Vagina (tissue), 2 donors: Measurements from ENCODE around the gene FBXW4. TPM values are rescaled to one million over a fixed set of nuclear protein-coding genes. Genes with fewer than 3 reads are reported as not detected.

Source experiments
- DNase-seq, 2 donors: peaks; one replicate each; pipeline ENCODE4 v3.0.0-alpha.2; 2017; ENCODE audit errors: extremely low spot score in 2 of 2
- H3K27ac ChIP-seq: fragments of 200-600 bp; sonication (generic); one replicate; pipeline ENCODE4 v1.5.1; 2019
- H3K27me3 ChIP-seq: fragments of 200-600 bp; sonication (generic); one replicate; pipeline ENCODE4 v1.5.1; 2019
- H3K36me3 ChIP-seq, 2 donors: fragments of 200-600 bp; sonication (generic); one replicate each; pipeline ENCODE4 v1.5.1; 2017 to 2019
- H3K4me1 ChIP-seq: fragments of 200-600 bp; sonication (generic); one replicate; pipeline ENCODE4 v1.5.1; 2019
- H3K4me3 ChIP-seq, 2 donors: fragments of 200-600 bp; sonication (generic); 1 replicate in 1 of 2; 2 replicates in 1 of 2; pipeline ENCODE4 v1.5.1; 2016 to 2019
- H3K9me3 ChIP-seq: fragments of 200-600 bp; sonication (generic); one replicate; pipeline ENCODE4 v1.5.1; 2019
- POLR2A ChIP-seq, 2 donors: fragments of 450-650 bp; IDR thresholded peaks; one replicate each; pipeline ENCODE4 v1.6.1; 2017; ENCODE audit warnings: antibody characterized with exemption in 2 of 2, mild to moderate bottlenecking in 2 of 2, moderate library complexity in 2 of 2
- POLR2AphosphoS5 ChIP-seq, 2 donors: sonication (generic); formaldehyde crosslinking; IDR thresholded peaks; one replicate each; pipeline ENCODE4 v1.9.0; 2017; ENCODE audit warnings: antibody characterized with exemption in 2 of 2, mild to moderate bottlenecking in 2 of 2, low read depth in 1 of 2; ENCODE audit not compliant: insufficient read depth in 1 of 2
- intact Hi-C: fragments of 100-400 bp; cut with DNase I; formaldehyde crosslinking; loops from one replicate; pipeline ENCODE4 v1.15.1; 2023
- total RNA-seq: library from RNA; depleted of rRNA; stranded (reverse); fragments of >200 nt; gene quantifications from one replicate; pipeline ENCODE4 v1.2.3, GENCODE V29; 2016
- TF ChIP-seq, protein P1 (sequence below), 3 experiments: fragments of 450-650 bp in 2 of 3; fragments of 200-600 bp in 1 of 3; sonication (generic) in 1 of 3; IDR thresholded peaks; one replicate each; pipeline ENCODE4 v1.5.1; 2017 to 2019; ENCODE audit warnings: antibody characterized with exemption in 3 of 3, mild to moderate bottlenecking in 2 of 3, moderate library complexity in 2 of 3

The FBXW4 gene
- 49.6 TPM for total RNA-seq

GRCh38 chr10:101694674-101695403 is at the start of gene FBXW4:
FBXW4 (minus strand) TSS chr10:101695170; CDS start chr10:101695105, 65 bp downstream.
- Histone ChIP-seq H3K27me3 (no peaks in the 10 kb centered on the region), H3K9me3 (no peaks in the 10 kb centered on the region), H3K4me3 (peak within 1 kb of the TSS; percentile 55 to 90), H3K27ac (peak within 1 kb of the TSS; percentile 97), H3K36me3 (no peaks in the 10 kb centered on the region), H3K4me1 (peaks cover 46% of the 10 kb centered on the region)
- TF ChIP-seq POLR2A (IDR thresholded peaks at IDR 0.05), result peak in 1 of 2 donors; percentile 39
- TF ChIP-seq POLR2AphosphoS5 (IDR thresholded peaks at IDR 0.05; ENCODE audit: insufficient read depth in 1 of 2, low read depth in 1 of 2), result peak in 1 of 2 donors; percentile 29
- TF ChIP-seq, protein P1, sequence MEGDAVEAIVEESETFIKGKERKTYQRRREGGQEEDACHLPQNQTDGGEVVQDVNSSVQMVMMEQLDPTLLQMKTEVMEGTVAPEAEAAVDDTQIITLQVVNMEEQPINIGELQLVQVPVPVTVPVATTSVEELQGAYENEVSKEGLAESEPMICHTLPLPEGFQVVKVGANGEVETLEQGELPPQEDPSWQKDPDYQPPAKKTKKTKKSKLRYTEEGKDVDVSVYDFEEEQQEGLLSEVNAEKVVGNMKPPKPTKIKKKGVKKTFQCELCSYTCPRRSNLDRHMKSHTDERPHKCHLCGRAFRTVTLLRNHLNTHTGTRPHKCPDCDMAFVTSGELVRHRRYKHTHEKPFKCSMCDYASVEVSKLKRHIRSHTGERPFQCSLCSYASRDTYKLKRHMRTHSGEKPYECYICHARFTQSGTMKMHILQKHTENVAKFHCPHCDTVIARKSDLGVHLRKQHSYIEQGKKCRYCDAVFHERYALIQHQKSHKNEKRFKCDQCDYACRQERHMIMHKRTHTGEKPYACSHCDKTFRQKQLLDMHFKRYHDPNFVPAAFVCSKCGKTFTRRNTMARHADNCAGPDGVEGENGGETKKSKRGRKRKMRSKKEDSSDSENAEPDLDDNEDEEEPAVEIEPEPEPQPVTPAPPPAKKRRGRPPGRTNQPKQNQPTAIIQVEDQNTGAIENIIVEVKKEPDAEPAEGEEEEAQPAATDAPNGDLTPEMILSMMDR (IDR thresholded peaks at IDR 0.05), result no peak
- no peak for DNase-seq
- intact Hi-C loops, result no loop called here

DNA sequence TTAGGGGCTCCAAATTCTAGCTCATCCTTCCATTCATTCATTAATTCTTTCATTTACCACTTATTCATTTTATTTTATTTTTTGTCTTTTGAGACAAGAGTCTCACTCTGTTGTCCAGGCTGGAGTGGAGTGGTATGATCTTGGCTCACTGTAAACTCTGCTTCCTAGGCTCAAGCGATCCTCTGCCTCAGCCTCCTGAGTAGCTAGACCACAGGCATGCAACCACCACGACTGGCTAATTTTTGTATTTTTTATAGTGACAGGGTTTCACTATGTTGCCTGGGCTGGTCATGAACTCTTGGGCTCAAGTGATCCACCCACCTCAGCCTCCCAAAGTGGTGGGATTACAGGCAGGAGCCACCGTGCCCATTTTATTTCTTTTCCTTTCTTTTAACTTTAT is 49.3 kb upstream of the FBXW4 start:
- Histone ChIP-seq H3K9me3 (no peaks in the 10 kb centered on the region), H3K36me3 (no peaks in the 10 kb centered on the region), H3K27me3 (no peaks in the 10 kb centered on the region), H3K27ac (no peak overlapping the region), H3K4me1 (no peaks in the 10 kb centered on the region), H3K4me3 (no peak overlapping the region)
- intact Hi-C loops, result no loop called here
- TF ChIP-seq, protein P1 (IDR thresholded peaks at IDR 0.05), result no peak
- TF ChIP-seq POLR2AphosphoS5 (IDR thresholded peaks at IDR 0.05; ENCODE audit: insufficient read depth in 1 of 2, low read depth in 1 of 2), result no peak
- TF ChIP-seq POLR2A (IDR thresholded peaks at IDR 0.05), result no peak
- no peak for DNase-seq

DNA sequence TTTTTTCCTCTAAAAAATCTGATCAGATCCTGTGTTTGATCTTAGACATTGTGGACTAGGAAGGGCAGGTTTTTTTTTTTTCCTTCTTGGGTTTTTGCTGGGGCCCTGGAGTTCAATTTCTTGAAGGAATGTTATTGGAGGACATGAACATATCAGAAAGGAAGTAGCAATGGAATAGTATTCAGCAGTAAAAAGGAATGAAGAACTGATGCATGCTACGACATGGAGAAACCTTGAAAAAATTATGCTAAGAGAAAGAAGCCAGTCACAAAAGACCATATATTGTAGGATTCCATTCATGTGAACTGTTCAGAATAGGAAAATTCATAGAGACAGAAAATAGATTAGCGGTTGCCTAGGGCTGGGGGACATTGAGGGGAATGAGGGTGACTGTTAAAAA is 47.0 kb upstream of the FBXW4 start:
- no peaks in the 10 kb centered on the region for H3K27me3 ChIP-seq
- no peaks in the 10 kb centered on the region for H3K36me3 ChIP-seq
- no peaks in the 10 kb centered on the region for H3K4me1 ChIP-seq
- H3K27ac ChIP-seq, result no peak overlapping the region
- H3K9me3 ChIP-seq, result no peaks in the 10 kb centered on the region
- intact Hi-C loops, result no loop called here
- no peak overlapping the region for H3K4me3 ChIP-seq
- no peak for TF ChIP-seq POLR2AphosphoS5 (IDR thresholded peaks at IDR 0.05; ENCODE audit: insufficient read depth in 1 of 2, low read depth in 1 of 2)
- TF ChIP-seq POLR2A (IDR thresholded peaks at IDR 0.05), result no peak
- TF ChIP-seq, protein P1 (IDR thresholded peaks at IDR 0.05), result no peak
- DNase-seq, result no peak

DNA sequence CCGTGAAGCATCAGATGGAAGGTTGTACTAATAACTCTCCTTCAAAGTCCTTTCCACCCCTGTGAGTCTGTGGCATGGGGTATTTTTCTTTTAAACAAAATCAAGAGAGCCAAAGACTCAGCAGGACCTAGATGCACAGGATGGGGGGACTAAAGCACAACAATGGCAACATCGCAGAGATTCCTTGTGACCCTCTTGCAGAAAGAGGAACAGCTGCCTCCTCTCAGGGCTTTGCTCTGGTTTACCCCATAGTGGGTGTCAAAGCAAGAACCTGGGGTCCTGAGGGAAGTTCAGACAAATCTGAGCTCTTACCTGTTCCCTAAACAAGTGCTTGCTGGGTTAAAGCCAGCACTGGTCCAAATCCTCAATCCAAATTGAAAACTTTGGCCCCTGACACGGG is 41.7 kb upstream of the FBXW4 start:
- no peak for TF ChIP-seq POLR2A (IDR thresholded peaks at IDR 0.05)
- TF ChIP-seq, protein P1 (IDR thresholded peaks at IDR 0.05), result no peak
- TF ChIP-seq POLR2AphosphoS5 (IDR thresholded peaks at IDR 0.05; ENCODE audit: insufficient read depth in 1 of 2, low read depth in 1 of 2), result no peak
- Histone ChIP-seq H3K4me3 (no peak overlapping the region), H3K4me1 (no peaks in the 10 kb centered on the region), H3K27me3 (no peaks in the 10 kb centered on the region), H3K27ac (no peak overlapping the region), H3K36me3 (no peaks in the 10 kb centered on the region), H3K9me3 (no peaks in the 10 kb centered on the region)
- DNase-seq, result no peak
- intact Hi-C loops, result no loop called here

DNA sequence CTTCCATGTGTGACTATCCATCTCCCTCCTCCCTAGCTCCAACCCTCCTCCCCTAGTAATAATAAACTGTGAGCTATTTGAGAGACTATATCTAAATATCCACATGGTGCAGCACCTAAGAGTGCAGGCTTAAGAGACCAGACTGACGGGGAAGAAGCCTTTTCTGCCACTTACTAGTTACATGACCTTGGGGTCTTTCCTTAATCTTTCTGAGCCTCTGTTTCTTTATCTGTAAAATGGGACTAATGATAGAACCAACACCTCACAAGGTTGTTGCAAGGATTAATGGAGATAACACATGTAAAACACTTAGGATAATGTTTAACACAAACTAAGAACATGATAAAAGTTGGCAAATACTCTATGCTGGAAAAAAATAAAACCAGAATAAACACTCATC is 37.1 kb upstream of the FBXW4 start:
- Histone ChIP-seq H3K4me3 (no peak overlapping the region), H3K4me1 (no peaks in the 10 kb centered on the region), H3K36me3 (no peaks in the 10 kb centered on the region), H3K27me3 (no peaks in the 10 kb centered on the region), H3K9me3 (no peaks in the 10 kb centered on the region), H3K27ac (no peak overlapping the region)
- intact Hi-C loops, result no loop called here
- TF ChIP-seq POLR2A (IDR thresholded peaks at IDR 0.05) (no peak), POLR2AphosphoS5 (IDR thresholded peaks at IDR 0.05; ENCODE audit: insufficient read depth in 1 of 2, low read depth in 1 of 2) (no peak)
- TF ChIP-seq, protein P1 (IDR thresholded peaks at IDR 0.05), result no peak
- DNase-seq, result no peak
